ENCODE data around the gene FGD5. TPM values are rescaled to one million over a fixed set of nuclear protein-coding genes. Genes with fewer than 3 reads are reported as not detected.

The FGD5 gene
- total RNA-seq, 1 experiment from 2014 or later: not detected

DNA sequence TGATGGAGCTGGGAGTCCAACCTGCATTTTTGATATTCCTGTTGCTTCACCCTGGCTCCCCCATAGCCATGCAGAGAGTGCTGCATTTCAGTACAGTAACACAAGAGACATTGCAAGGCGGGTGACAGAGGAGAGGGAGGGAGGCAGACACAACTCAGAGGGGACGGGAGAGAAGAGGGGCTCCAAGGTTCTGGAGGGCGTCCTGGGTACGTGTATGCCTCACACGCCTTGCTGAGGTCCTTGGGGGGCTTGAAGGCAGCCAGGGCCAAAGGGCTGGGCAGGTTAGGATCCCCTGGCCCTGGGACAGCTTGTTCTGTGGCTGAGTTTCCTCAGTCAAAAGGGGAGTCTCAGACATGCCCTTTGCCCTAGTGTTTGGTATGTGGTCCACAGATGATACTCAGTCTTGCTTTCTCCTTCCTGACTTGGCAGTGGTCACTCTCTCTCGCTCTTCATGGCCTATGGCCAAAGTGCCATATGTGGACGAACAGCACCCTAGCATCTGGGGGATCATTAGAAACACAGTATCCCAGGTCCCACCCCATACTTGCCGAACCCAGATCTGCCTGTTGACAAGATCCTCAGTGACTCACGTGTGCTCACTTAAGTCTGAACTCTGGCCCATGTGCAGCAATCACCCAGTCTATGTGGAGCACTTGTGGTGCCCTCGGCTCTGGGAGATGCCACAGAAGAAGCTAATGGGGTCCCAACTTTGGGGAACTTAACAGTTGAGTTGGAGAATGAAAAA is 52.9 kb downstream of the FGD5 start:
- DNase-seq (ENCODE audit: low spot score): no peak

DNA sequence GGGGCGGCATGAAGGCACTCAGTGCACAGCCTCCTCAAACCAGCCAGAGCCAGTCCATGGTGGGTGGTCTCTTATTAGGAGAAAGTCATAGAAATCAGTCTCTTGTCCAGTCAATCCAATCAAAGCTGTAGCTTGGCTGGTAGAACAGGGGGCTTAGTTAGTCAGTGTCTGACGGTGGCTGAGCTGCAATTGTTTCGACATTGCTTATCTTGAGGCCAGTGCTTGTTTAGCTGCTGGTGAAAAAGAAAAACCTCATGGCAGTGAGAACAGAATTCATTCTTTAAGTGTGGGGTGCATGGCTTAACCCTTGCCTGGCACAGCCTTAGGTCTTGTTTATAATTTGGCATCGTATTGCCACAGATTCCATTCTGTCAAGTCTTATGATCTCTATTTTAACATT is 53.9 kb downstream of the FGD5 start:
- DNase-seq (ENCODE audit: low spot score): no peak

DNA sequence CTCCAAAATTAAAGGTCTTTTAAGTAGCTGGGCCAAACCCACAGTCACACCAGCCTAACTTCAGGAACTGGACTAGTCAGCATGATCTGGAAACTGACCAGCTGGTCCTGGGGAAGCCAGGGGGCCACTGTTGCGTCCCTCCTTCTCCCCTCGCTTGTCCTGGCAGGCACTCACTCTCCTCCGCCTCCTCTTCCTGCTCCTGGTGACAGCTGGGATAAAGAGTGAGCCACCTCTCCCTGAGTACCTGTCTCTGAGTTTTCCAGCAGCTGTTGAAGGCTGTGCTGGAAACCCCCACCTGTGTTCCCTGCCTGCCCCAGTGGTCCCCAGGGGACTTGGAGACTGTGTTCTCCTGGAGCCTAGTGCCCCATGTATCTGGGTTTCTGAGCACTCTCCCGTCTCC is 56.0 kb downstream of the FGD5 start:
- DNase-seq (ENCODE audit: low spot score): no peak

DNA sequence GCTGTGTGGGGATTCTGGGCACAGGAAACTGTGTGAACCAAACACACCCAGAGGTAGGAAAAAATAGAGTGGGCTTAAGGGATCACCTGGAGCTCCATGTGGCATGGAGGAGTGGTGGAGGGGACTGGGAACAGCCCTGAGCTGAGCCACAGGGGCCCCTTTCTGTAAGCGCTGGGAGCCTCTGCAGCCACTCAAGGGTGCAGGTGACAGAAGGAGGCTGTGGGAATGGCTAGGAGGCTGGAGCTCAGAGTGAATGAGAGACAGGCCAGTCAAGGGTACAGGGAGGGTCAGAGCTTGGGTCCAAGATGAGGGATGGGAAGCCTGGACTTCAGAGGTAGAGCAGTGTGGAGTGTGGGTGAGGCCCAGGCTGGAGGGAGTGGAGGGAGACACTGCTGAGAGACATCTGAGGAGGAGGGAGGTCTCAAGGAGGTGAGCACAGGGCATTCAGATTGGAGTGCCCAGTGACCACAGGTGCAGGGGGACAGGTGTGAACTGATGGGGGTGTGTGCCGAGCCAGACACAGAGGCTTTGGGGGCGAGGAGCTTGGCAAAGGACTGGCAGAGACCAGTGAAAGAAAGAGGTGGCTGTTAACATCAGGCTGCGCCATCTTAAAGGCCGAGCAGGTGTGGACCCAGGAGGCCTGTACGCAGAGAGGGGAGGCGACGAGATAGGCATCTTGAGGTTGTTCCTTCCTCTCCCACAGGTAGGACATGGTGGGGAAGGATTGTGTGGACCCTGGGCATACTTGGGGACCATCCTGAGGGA is 56.8 kb downstream of the FGD5 start:
- no peak for DNase-seq (ENCODE audit: low spot score)

DNA sequence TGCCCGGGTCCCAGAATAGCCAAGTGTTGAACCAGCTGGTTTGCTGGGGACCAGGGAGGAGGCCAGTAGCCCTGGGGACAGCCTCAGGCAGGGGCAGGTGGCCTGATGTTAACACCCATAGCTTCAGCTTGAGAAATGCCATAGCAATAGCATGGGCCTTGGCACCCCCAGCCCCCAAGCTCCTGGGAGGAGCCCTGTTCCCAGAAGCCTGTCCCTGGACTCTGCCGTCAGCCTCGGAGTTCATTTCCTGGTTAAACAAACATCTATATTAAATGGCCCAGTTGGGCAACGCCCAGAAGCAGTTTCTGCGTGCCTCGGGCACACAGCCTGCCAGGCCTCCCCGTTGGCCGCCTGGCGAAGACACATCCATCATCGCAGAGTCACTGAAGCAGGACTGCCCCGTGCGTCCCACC is 58.2 kb downstream of the FGD5 start:
- peak; percentile 70 for DNase-seq (ENCODE audit: low spot score)

DNA sequence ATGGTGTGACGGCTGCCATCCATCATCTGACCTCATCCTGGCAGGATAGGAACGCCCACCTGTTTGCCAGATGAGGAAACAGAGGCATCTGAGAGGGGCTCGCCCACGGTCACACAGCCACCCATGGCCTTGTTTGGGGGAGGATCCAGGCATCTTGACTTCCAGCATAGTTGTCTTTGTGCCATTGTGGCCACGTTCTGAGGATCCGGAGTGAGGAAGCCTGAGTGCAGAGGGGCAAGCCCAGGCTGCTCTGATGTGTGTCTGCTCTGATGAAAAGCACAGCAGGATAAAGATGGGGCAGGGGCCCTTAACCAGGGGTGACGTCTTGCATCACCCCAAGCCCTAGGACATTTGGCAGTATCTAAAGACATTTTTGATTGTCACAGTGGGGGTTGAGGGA is 58.7 kb downstream of the FGD5 start:
- DNase-seq (ENCODE audit: low spot score): no peak

DNA sequence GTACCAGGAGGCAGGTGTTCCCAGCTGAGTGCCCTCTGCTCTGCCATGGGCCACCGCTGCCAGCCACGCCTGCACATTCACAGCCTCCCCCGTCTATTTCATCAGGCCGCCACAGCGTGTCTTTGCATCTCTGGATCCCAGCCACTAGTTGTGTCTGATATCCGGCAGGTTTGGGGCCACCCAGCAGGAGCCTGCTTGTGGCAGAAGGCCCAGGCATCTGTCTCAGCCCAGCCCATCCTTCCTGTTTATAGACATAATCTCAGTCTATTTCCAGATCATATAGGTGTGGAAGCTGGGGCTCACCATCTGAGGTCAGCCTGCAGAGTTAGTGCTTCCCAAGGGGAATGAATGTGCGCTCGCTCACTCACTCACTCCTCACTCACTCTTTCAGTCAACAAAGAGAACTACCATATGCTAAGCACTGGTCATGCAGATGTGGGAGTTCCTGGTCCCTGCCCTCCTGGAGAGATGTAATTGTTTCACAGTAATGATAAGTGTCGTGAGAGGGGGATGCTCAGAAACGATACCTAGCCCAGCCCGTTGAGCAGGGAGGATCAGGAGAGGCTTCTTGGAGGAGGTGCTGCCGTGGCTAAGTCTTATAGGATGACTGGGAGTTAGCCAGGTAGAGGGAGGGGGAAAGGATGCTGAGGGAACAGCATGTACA is 60.6 kb downstream of the FGD5 start:
- peak; percentile 76 for DNase-seq (ENCODE audit: low spot score)

DNA sequence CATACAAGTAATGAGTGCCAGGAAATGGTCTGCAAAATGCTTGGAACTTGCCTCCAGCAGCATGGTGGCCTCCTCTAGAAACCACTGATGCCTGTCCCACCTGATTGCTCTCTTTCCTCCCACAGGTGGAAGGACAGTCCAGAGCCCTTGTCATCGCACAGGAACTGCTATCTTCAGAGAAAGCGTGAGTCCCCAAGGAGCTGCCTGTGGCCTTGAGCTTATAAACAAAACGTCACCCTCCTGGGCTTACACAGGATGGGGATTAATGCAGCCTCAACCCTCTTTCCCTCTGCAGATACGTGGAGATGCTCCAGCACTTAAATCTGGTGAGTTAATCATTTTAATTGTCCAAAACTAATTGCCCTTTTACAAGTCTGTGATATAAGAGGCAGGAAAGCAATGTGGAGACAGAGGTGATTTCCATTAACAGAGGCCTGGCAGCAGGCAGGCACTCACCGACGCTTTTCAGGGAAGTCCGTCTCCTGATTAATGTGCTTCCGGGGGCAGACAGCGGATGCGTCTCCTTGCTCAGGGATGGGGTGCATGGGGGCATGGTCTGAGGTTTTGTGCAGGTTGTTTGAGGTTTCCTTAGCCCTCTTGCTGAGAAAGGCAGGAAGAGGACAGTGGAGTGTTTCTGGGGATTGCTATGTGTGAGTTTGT is 61.8 kb downstream of the FGD5 start:
- no peak for DNase-seq (ENCODE audit: low spot score)

DNA sequence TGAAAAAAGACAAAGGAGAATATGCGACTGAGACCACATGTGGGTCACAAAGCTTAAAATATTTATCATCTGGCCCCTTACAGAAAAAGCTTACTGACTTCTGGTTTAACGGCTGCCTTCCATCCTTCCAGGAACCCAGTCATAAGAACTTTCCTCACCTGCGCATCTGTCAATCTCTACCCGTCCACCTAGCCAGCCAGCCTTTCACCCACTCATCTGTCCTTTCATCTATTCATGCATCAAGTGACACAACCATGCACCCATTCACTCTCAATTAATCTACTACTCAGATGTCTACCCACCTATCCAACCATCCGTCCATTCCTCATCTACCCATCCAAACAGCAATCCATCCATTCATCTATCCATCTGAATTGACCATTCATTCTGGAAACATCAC is 64.5 kb downstream of the FGD5 start:
- no peak for DNase-seq (ENCODE audit: low spot score)

DNA sequence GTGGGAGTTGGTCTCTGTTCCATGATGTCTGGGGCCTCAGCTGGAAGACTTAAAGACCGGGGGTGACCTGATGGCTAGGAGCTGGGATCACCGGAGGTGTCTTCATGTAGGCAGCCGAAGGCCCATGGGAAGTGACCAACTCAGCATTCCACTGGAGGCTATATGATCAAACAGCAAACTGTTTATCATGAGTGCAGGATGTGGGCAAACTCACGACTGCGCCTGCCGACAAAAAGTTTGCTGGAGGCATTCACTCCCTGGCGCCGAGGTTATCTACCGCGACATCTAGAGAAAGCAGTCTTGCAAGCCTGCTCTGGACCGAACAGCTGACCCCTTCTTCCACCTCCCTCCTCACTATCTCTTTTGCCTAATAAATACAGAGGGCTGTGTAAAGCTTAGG is 65.9 kb downstream of the FGD5 start:
- DNase-seq (ENCODE audit: low spot score): no peak

DNA sequence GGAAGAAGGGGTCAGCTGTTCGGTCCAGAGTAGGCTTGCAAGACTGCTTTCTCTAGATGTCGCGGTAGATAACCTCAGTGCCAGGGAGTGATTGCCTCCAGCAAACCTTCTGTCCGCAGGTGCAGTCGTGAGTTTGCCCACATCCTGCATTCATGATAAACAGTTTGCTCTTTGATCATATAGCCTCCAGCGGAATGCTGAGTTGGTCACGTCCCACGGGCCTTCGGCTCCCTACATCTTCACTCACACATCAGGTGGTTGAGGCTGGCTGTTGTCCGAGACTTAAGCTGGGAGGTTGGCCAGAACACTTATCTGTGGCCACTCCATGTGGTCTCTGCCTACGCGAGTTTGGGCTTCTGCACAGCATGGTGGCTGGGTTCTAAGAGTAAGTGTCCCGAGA is 66.5 kb downstream of the FGD5 start:
- peak; percentile 66 for DNase-seq (ENCODE audit: low spot score)

DNA sequence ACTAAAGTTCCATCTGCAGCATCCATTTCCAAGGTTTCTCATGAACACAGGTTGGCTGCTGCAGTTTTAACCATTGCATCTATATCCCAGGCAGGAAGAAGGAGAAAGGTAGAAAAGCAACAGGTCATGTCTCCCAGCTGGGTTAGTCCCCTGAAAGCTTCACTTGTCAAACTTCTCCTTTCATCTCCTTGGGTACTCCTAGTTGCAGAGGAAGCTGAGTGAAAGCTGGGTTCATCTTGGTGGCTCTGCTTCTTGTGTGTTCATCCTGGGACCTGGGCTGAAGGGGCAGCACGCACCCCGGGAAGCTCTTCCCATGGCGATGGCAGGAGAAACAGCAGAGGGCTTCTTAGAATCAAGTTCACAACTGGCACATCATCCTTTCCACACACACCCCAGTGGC is 67.3 kb downstream of the FGD5 start:
- DNase-seq (ENCODE audit: low spot score): no peak

DNA sequence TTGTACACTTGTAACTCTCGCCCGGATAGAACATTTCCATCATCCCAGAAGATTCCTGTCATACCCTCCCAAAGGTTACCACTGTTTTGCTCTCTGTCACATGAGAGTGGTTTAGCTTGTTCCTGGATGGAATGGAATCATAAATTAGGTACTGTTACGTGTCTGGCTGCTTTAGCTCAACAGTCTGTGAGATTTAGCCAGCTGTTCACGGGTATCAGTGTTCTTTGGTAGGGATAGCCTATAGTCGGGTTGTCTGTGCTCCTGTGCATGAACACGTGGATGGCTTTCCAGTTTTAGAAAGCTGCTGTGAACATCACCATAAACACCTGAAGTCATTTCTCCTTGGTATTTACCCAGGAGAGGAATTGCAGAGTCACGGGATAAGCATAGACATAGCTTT is 70.4 kb downstream of the FGD5 start:
- no peak for DNase-seq (ENCODE audit: low spot score)

DNA sequence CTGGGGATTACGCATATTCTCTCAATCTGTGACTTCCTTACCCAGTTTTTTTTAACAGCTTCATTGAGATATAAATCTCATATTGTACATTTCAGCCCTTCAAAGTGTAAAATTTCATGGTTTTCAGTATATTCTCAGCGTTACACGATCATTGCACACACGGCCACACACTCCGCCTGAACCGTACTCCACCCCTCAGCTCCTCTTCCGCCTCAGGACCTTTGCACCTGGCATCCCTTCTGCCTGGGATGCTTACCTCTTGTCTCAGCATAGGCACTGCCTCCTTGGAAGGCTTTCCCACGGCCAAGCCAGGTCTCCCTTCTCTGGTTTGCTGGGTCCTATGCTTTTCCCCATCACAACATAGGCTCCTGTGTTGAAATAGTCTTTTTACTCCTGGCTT is 71.2 kb downstream of the FGD5 start:
- no peak for DNase-seq (ENCODE audit: low spot score)

DNA sequence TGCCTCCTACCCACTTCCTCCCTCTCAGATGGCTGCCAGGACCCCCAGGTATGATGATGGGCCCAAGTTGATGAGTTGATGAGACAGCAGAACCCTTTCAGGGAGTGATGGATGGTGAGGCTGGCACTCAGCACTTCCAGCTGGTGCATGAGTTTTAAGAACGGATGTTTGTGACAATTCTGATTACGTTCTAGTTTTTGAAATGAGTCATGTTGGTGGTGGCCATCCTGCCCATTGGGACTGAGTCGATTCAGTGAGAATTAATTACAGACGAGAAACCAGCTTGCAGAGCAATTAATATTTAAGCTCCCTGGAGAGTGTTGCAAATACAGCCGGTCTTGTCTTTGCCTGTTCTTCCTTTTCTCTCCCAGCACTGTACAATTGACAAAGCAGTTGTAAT is 71.7 kb downstream of the FGD5 start:
- DNase-seq (ENCODE audit: low spot score): peak; percentile 85

DNA sequence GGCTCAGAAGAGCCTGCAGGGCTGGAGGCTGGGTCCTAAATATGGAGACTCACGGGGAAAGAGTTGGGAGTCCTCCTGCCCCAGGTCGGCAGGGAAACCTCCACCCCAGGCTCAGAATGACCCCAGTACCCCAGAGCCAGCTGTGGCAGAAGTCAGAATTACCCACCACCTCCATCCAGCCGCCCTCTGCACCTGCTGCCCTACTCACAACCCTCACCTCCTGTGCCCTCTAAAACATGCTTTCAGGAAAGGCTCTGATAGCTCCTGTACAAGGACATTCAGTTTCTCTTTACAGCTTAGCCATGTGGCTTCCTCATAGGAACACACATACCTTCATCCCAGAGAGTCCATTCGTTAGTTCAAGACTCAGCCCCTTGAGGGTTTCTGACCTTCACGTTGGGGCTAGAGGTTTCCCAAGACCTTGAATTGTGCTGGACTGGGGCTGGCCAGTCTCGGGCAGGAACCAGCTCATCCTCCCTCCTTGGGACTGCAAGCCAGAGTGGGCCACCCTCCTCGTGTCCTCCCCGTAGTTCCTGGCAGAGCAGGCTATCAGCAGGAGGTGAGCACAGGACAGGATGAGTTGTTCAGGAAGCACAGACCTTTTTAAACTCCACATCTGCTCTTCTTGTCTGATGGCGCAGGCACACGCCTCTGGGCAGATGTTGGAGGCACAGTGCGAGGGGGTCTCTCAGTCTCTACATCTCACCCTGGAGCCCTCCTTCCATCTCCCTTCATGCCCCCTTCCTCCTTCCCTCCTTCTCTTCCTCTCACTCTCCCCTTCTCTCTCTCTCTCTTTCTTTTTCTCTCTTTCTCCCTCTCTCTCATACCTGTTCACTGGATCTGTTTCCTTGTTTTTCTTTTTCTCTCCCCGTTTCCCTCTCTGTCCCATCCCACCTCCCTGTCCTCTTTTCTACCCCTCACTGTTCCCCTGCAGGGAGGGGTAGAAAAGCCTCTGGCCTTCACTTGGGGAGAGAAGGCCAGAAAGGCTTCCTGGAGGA is 72.7 kb downstream of the FGD5 start:
- no peak for DNase-seq (ENCODE audit: low spot score)

DNA sequence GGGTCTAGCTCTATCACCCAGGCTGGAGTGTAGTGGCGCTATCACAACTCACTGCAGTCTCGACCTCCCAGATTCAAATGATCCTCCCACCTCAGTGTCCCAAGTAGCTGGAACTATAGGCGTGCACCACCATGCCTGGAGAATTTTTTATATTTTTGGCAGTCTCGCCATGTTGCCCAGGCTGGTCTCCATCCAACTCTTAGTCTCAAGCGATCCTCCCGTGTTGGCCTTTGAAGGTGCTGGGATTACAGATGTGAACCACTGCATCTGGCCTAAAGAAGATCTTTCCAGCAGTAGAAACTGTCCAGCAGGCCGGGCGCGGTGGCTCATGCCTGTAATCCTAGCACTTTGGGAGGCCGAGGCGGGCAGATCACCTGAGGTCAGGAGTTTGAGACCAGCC is 73.5 kb downstream of the FGD5 start:
- no peak for DNase-seq (ENCODE audit: low spot score)

DNA sequence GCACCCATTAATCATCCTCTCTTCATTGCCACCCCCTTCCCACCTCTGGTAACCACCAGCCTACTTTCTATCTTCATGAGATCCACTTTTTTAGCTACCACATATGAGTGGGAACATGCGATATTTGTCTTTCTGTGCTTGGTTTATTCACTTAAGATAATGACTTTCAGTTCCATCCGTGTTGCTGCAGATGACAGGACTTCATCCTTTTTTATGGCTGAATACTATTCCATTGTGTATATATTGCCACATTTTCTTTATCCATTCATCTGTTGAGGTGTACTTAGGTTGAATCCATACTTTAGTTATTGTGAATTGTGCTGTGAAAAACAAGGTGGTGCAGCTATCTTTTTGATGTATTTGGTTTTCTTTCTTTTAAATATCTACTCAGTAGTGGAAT is 75.3 kb downstream of the FGD5 start:
- no peak for DNase-seq (ENCODE audit: low spot score)

DNA sequence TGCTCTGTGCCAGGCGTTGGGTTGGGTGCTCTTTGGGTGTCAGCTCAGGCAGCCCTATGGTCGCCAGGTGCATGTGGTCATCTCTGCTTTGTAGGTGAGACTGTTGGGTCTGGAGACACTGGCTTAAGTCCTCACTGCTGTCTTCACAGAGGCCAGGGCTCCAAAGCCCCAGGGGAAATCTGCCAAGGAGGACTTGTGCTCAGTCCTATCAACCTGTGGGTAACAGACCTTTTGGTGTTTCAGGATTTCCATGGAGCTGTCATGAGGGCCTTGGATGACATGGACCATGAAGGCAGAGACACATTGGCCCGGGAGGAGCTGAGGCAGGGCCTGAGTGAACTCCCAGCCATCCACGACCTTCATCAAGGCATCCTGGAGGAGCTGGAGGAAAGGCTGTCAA is 78.5 kb downstream of the FGD5 start:
- no peak for DNase-seq (ENCODE audit: low spot score)

DNA sequence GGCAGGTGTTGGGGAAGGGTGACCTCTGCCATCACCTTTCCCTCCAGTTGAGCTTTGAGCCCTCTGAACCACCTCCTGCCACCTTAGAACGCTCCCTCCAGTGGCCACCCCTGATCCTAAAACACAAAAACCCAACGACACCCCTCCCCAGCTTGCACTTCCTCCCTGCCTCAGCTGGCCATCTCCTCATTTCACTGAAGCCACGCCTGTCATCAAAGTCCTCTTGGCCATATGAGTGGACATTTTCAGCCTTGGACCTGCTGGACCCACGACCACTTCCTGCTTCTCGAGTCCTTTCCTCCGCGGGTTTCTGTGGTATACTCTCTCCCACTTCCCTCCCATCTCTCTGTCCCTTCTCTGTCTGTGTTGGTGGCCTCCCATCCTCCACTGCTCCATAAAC is 80.2 kb downstream of the FGD5 start:
- DNase-seq (ENCODE audit: low spot score): no peak

DNA sequence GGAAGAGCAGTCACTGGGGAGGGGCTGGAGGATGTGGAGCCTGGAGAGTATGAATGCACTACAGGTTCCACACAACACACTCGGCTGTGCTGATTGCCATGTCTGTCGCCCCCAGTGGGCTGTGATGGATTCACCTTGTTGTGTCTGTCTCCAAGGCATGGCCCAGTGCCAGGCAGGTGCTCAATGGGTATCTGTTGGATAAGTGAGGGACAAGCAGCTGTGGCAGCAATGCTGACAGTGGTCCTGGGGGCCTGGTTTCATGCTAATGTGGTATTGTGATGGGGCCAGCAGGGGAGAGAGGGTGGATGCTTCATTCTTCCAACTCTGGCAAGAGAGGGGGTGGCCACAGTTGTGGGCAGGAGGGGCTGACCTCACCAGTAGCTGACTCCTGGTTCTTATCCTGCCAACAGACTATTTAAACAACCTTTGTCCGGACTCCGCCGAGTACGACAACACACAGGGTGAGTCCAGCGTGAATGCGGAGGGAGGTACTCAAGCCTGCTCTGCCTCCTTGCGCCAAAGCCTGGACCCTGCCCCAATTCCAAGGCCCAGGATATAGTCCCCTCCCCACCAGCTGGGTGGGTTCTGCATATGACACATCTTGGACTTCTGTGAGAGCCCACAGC is 81.3 kb downstream of the FGD5 start:
- no peak for DNase-seq (ENCODE audit: low spot score)

Data from A172 (cell line).